H1 (cell line): ENCODE data around the gene ATOH8. TPM values are rescaled to one million over a fixed set of nuclear protein-coding genes. Genes with fewer than 3 reads are reported as not detected.

ENCODE experiments used
- CTCF ChIA-PET: fragments of 300-600 bp; sonication (Branson Sonifier 250); formaldehyde crosslinking; loops from one replicate; lab custom pipeline; 2021; ENCODE audit not compliant: partially characterized antibody; lab: Charles Lee
- POLR2A ChIA-PET: fragments of 300-600 bp; sonication (Branson Sonifier 250); formaldehyde crosslinking; loops from one replicate; lab custom pipeline; 2021; ENCODE audit warnings: inconsistent platforms; ENCODE audit not compliant: partially characterized antibody; lab: Charles Lee
- DNase-seq, 2 experiments: peaks; one replicate each; pipeline versions ENCODE4 v3.0.0 to v3.0.0-alpha.2; 2010 to 2022; ENCODE audit warnings: low spot score in 2 of 2, low read depth in 1 of 2, mixed read lengths in 1 of 2
- FAIRE-seq: peaks from 2 replicates; lab custom pipeline; 2011; peaks lifted over from hg19 to GRCh38; lab: Jason Lieb, UNC
- H2AFZ ChIP-seq: 2 replicates; pipeline ENCODE4 v1.8.1; 2012; ENCODE audit warnings: low read length, inconsistent platforms
- H2AK5ac ChIP-seq: 2 replicates; pipeline ENCODE4 v1.6.1; 2013; ENCODE audit warnings: low read depth, low read length
- H2BK120ac ChIP-seq: replicated peaks from 2 replicates; pipeline ENCODE3; 2013; ENCODE audit warnings: low read depth, low read length, inconsistent platforms
- H2BK12ac ChIP-seq: 2 replicates; pipeline ENCODE4 v1.6.1; 2013; ENCODE audit warnings: low read depth, low read length
- H2BK15ac ChIP-seq: 2 replicates; pipeline ENCODE4 v1.6.1; 2013; ENCODE audit warnings: low read length
- H2BK20ac ChIP-seq: 2 replicates; pipeline ENCODE4 v1.6.1; 2013; ENCODE audit warnings: low read length
- H2BK5ac ChIP-seq: 2 replicates; pipeline ENCODE4 v1.6.1; 2013; ENCODE audit warnings: low read depth, low read length
- H3K14ac ChIP-seq: 2 replicates; pipeline ENCODE4 v1.6.1; 2013; ENCODE audit warnings: inconsistent platforms; ENCODE audit not compliant: insufficient read length
- H3K18ac ChIP-seq: 2 replicates; pipeline ENCODE4 v1.6.1; 2013; ENCODE audit warnings: low read length; ENCODE audit errors: extremely low read depth
- H3K23ac ChIP-seq: 2 replicates; pipeline ENCODE4 v1.6.1; 2013; ENCODE audit warnings: inconsistent platforms; ENCODE audit not compliant: insufficient read length
- H3K23me2 ChIP-seq: 2 replicates; pipeline ENCODE4 v1.6.1; 2013; ENCODE audit warnings: low read depth, low read length
- H3K27ac ChIP-seq: 2 replicates; pipeline ENCODE4 v1.6.1; 2011; ENCODE audit warnings: low read depth, low read length, inconsistent platforms
- H3K27me3 ChIP-seq, 4 experiments: replicated peaks in 1 of 4; 1 replicate in 1 of 4; 2 replicates in 3 of 4; pipeline versions ENCODE4 v1.6.1 to v1.8.1; 2011 to 2013; ENCODE audit warnings: low read length in 3 of 4, mild to moderate bottlenecking in 3 of 4, inconsistent platforms in 2 of 4, mixed read lengths in 2 of 4, moderate library complexity in 1 of 4; ENCODE audit not compliant: control insufficient read depth in 3 of 4, insufficient read depth in 3 of 4; ENCODE audit errors: extremely low read depth in 1 of 4
- H3K36me3 ChIP-seq, 4 experiments: 2 replicates each; pipeline versions ENCODE4 v1.6.1 to v1.8.1; 2011 to 2013; ENCODE audit warnings: mild to moderate bottlenecking in 4 of 4, low read length in 3 of 4, moderate library complexity in 2 of 4, control low read depth in 1 of 4, inconsistent platforms in 1 of 4; ENCODE audit not compliant: insufficient read depth in 4 of 4, control insufficient read depth in 2 of 4
- H3K4ac ChIP-seq: replicated peaks from 2 replicates; pipeline ENCODE3; 2013; ENCODE audit warnings: low read length, low read depth, mixed read lengths, inconsistent platforms; ENCODE audit not compliant: insufficient read length
- H3K4me1 ChIP-seq, 4 experiments: replicated peaks in 1 of 4; 1 replicate in 1 of 4; 2 replicates in 3 of 4; pipeline versions ENCODE4 v1.6.1 to v1.8.1; 2011 to 2013; ENCODE audit warnings: low read length in 3 of 4, inconsistent platforms in 2 of 4, mixed read lengths in 1 of 4; ENCODE audit not compliant: insufficient read depth in 4 of 4, control insufficient read depth in 3 of 4
- H3K4me2 ChIP-seq, 2 experiments: 2 replicates each; pipeline versions ENCODE4 v1.6.1 to v1.8.1; 2011 to 2013; ENCODE audit warnings: low read depth in 2 of 2, low read length in 2 of 2, control low read depth in 1 of 2, inconsistent platforms in 1 of 2, mild to moderate bottlenecking in 1 of 2; ENCODE audit not compliant: insufficient read depth in 1 of 2
- H3K4me3 ChIP-seq, 4 experiments: fragments of 200-600, 300-600 bp in 1 of 4; sonication (generic), shearing (Covaris generic), sonication (Bioruptor Twin) in 1 of 4; 2 replicates each; pipeline versions ENCODE4 v1.5.1 to v1.8.1; 2011 to 2016; ENCODE audit warnings: low read length in 4 of 4, low read depth in 3 of 4, control low read depth in 2 of 4, inconsistent platforms in 2 of 4, mild to moderate bottlenecking in 2 of 4, mixed read lengths in 1 of 4, moderate library complexity in 1 of 4; ENCODE audit not compliant: insufficient read depth in 2 of 4; ENCODE audit errors: extremely low read depth in 1 of 4
- H3K56ac ChIP-seq: replicated peaks from 2 replicates; pipeline ENCODE3; 2013; ENCODE audit warnings: low read depth, mild to moderate bottlenecking, mixed read lengths, low read length, inconsistent platforms; ENCODE audit not compliant: insufficient read length
- H3K79me1 ChIP-seq: 2 replicates; pipeline ENCODE4 v1.6.1; 2013; ENCODE audit warnings: low read depth, low read length, control low read depth
- H3K79me2 ChIP-seq, 2 experiments: 2 replicates each; pipeline versions ENCODE4 v1.6.1 to v1.8.1; 2012 to 2013; ENCODE audit warnings: low read length in 2 of 2, mild to moderate bottlenecking in 2 of 2, inconsistent platforms in 1 of 2; ENCODE audit not compliant: insufficient read depth in 2 of 2, control insufficient read depth in 1 of 2
- H3K9ac ChIP-seq, 4 experiments: replicated peaks in 1 of 4; 1 replicate in 1 of 4; 2 replicates in 3 of 4; pipeline versions ENCODE4 v1.6.1 to v1.8.1; 2011 to 2013; ENCODE audit warnings: low read depth in 3 of 4, low read length in 3 of 4, control low read depth in 2 of 4, mild to moderate bottlenecking in 2 of 4, moderate library complexity in 2 of 4, inconsistent platforms in 1 of 4; ENCODE audit errors: extremely low read depth in 1 of 4
- H3K9me3 ChIP-seq, 2 experiments: 2 replicates each; pipeline versions ENCODE4 v1.6.1 to v1.8.1; 2012 to 2013; ENCODE audit warnings: mild to moderate bottlenecking in 2 of 2, moderate library complexity in 2 of 2, control low read depth in 1 of 2, inconsistent platforms in 1 of 2, low read depth in 1 of 2, low read length in 1 of 2, mixed read lengths in 1 of 2; ENCODE audit not compliant: insufficient read depth in 2 of 2
- H4K20me1 ChIP-seq, 2 experiments: replicated peaks in 1 of 2; 2 replicates each; pipeline versions ENCODE3 to v1.8.1; 2011 to 2013; ENCODE audit warnings: inconsistent platforms in 2 of 2, low read length in 2 of 2, mild to moderate bottlenecking in 1 of 2; ENCODE audit not compliant: insufficient read depth in 2 of 2, control insufficient read depth in 1 of 2
- H4K5ac ChIP-seq: 2 replicates; pipeline ENCODE4 v1.6.1; 2013; ENCODE audit warnings: low read length, low read depth, mixed read lengths, inconsistent platforms; ENCODE audit not compliant: insufficient read length
- H4K8ac ChIP-seq: 2 replicates; pipeline ENCODE4 v1.8.0; 2013; ENCODE audit warnings: mild to moderate bottlenecking, moderate library complexity, low read length, inconsistent platforms; ENCODE audit not compliant: insufficient read depth; ENCODE audit errors: extremely low read depth
- H4K91ac ChIP-seq: replicated peaks from 2 replicates; pipeline ENCODE3; 2013; ENCODE audit warnings: low read length, mixed read lengths, inconsistent platforms; ENCODE audit not compliant: insufficient read length
- ATF2 ChIP-seq: IDR thresholded peaks from 2 replicates; pipeline ENCODE4 v1.6.1; 2012; ENCODE audit warnings: low read length, inconsistent platforms
- BRCA1 ChIP-seq: IDR thresholded peaks from 2 replicates; pipeline ENCODE4 v1.6.1; 2012; ENCODE audit warnings: low read depth, low read length, improper control_type of control experiment
- CBX8 ChIP-seq: fragments of 300-800, 300-1000 bp; sonication (generic); IDR thresholded peaks from 2 replicates; pipeline ENCODE4 v1.7.1; 2016; ENCODE audit warnings: low read depth, low read length, borderline replicate concordance
- KDM5A ChIP-seq: fragments of 200-600 bp; IDR thresholded peaks from 2 replicates; pipeline ENCODE4 v1.7.1; 2012; ENCODE audit warnings: mild to moderate bottlenecking, low read length, inconsistent platforms, mixed read lengths
- NRF1 ChIP-seq: IDR thresholded peaks from 2 replicates; pipeline ENCODE4 v1.6.1; 2011; ENCODE audit warnings: mild to moderate bottlenecking, low read depth, low read length, improper control_type of control experiment
- RNF2 ChIP-seq: fragments of 200-900, 300-1000 bp; sonication (generic); IDR thresholded peaks from 2 replicates; pipeline ENCODE4 v1.7.1; 2016; ENCODE audit warnings: borderline replicate concordance, low read depth, mild to moderate bottlenecking, antibody characterized with exemption, low read length; ENCODE audit not compliant: poor library complexity, severe bottlenecking; ENCODE audit errors: missing control alignments
- RXRA ChIP-seq: IDR thresholded peaks from 2 replicates; pipeline ENCODE4 v1.6.1; 2011; ENCODE audit warnings: low read depth, mild to moderate bottlenecking, low read length, moderate library complexity; ENCODE audit not compliant: insufficient read depth
- SP4 ChIP-seq: IDR thresholded peaks from 2 replicates; pipeline ENCODE4 v1.6.1; 2012; ENCODE audit warnings: low read length, inconsistent platforms
- TCF12 ChIP-seq: IDR thresholded peaks from 2 replicates; pipeline ENCODE4 v1.6.1; 2011; ENCODE audit warnings: low read depth, mild to moderate bottlenecking, low read length
- YY1 ChIP-seq: IDR thresholded peaks from 2 replicates; pipeline ENCODE4 v1.6.1; 2011; ENCODE audit warnings: low read depth, mild to moderate bottlenecking, low read length
- WGBS, 2 experiments: shearing (Covaris generic) in 1 of 2; methylation state at CpG; one replicate each; pipeline versions ENCODE4 v1.1.6 to v1.1.7; 2013 to 2015; ENCODE audit warnings: low lambda C conversion rate in 2 of 2, mixed read lengths in 2 of 2, inconsistent platforms in 1 of 2, low coverage in 1 of 2, missing lambda C conversion rate in 1 of 2; ENCODE audit not compliant: insufficient replicate concordance in 2 of 2, insufficient coverage in 1 of 2, insufficient read length in 1 of 2; ENCODE audit errors: extremely low coverage in 1 of 2, missing lambda C conversion rate in 1 of 2; 5-methylcytosine and 5-hydroxymethylcytosine counted together
- polyA plus RNA-seq, 7 experiments: library from polyadenylated mRNA; depleted of rRNA in 3 of 7; stranded (reverse) in 5 of 7; unstranded in 2 of 7; fragments of >200 nt in 5 of 7; fragments of 200-250 nt in 2 of 7; gene quantifications; 1 replicate in 5 of 7; 2 replicates in 1 of 7; 4 replicates in 1 of 7; pipeline versions ENCODE4 v1.2.1 to v1.2.3, GENCODE V29; 2011 to 2013; ENCODE audit warnings: missing spikeins in 2 of 7, mixed read lengths in 2 of 7
- total RNA-seq: library from RNA; stranded (reverse); fragmentation: NEBNext Ultra II Directional; extraction: Animal tissue kit (Norgen Biotek cat#: 25700); gene quantifications from 2 replicates; pipeline ENCODE4 v1.2.1, GENCODE V29; 2021

The ATOH8 gene
- total and polyA plus RNA-seq, 2 of the 8 experiments (the other 6 are each of a cell fraction or from before 2014, with no cell fraction given), result 0.50 to 0.53 TPM

GRCh38 chr2:85796341-85797262 is 42.8 kb downstream of the ATOH8 start:
- H4K5ac ChIP-seq, result no peak overlapping the region
- H3K79me2 ChIP-seq, result no peaks in the 10 kb centered on the region
- H2BK120ac ChIP-seq, result no peak overlapping the region
- H3K4me3 ChIP-seq, result no peak overlapping the region
- no peak overlapping the region for H2BK20ac ChIP-seq
- no peak overlapping the region for H2BK12ac ChIP-seq
- no peak overlapping the region for H3K56ac ChIP-seq
- H3K36me3 ChIP-seq, result no peaks in the 10 kb centered on the region
- H2AFZ ChIP-seq, result no peak overlapping the region
- H4K20me1 ChIP-seq, result no peaks in the 10 kb centered on the region
- no peaks in the 10 kb centered on the region for H3K79me1 ChIP-seq
- H3K18ac ChIP-seq, result no peak overlapping the region
- H3K27ac ChIP-seq, result no peak overlapping the region
- no peak overlapping the region for H2BK5ac ChIP-seq
- H4K8ac ChIP-seq, result peak overlapping the region; percentile 28; the same call in 1 of the 2 replicates
- H4K91ac ChIP-seq, result no peak overlapping the region
- ChIA-PET CTCF (interaction anchor here (0.6 to 4.7 kb wide), 17 partner anchors 13 to 89 kb away, joined by 3 to 58 read pairs (median 4); partner anchors contain the start of gene ATOH8), POLR2A (interaction anchor here (1.4 kb wide), 1 partner anchor 44 kb away, joined by 3 read pairs; no protein-coding TSS in a partner anchor)
- H2BK15ac ChIP-seq, result no peak overlapping the region
- H3K14ac ChIP-seq, result no peak overlapping the region
- TF ChIP-seq ATF2, result no peak
- TF ChIP-seq NRF1, result no peak
- TF ChIP-seq SP4, result no peak
- TF ChIP-seq KDM5A, result no peak
- TF ChIP-seq TCF12, result no peak
- no peak for TF ChIP-seq BRCA1
- TF ChIP-seq CBX8, result no peak
- TF ChIP-seq YY1, result no peak
- TF ChIP-seq RXRA, result no peak
- no peak for TF ChIP-seq RNF2
- H3K4ac ChIP-seq, result no peak overlapping the region
- no peaks in the 10 kb centered on the region for H3K23me2 ChIP-seq
- no peak overlapping the region for H2AK5ac ChIP-seq
- H3K4me1 ChIP-seq, result no peaks in the 10 kb centered on the region; a peak in 1 of 7 replicates
- no peak overlapping the region for H3K4me2 ChIP-seq
- no peaks in the 10 kb centered on the region; a peak in 2 of 7 replicates for H3K27me3 ChIP-seq
- no peak for DNase-seq
- FAIRE-seq, result no peak
- 83% methylated on average over 22 of the region's 22 CpGs; no CpG with 5 or more reads in 1 of the 2 experiments for WGBS, 2 experiments
- no peak overlapping the region for H3K23ac ChIP-seq
- no peak overlapping the region for H3K9ac ChIP-seq
- no peaks in the 10 kb centered on the region for H3K9me3 ChIP-seq
